Thyroid gland (tissue), 4 donors: Measurements from ENCODE around the gene DNAH14. TPM values are rescaled to one million over a fixed set of nuclear protein-coding genes. Genes with fewer than 3 reads are reported as not detected.
A peak's percentile ranks its signal among the peaks of the same experiment; 100 is the strongest.

Experiments used
- DNase-seq, 2 donors: peaks; one replicate each; pipeline ENCODE4 v3.0.0-alpha.2; 2019
- H3K27ac ChIP-seq, 3 donors: fragments of 200-600 bp; sonication (generic); 1 replicate in 2 of 3; 2 replicates in 1 of 3; pipeline ENCODE4 v1.5.1; 2016 to 2019; ENCODE audit warnings: mild to moderate bottlenecking in 1 of 3, moderate library complexity in 1 of 3
- H3K27me3 ChIP-seq: fragments of 200-600 bp; sonication (generic); one replicate; pipeline ENCODE4 v1.5.1; 2019
- H3K36me3 ChIP-seq, 2 donors: fragments of 200-600 bp; sonication (generic); one replicate each; pipeline ENCODE4 v1.5.1; 2016 to 2019
- H3K4me1 ChIP-seq, 2 donors: fragments of 200-600 bp; sonication (generic); one replicate each; pipeline ENCODE4 v1.5.1; 2017 to 2019
- H3K4me3 ChIP-seq, 3 donors: fragments of 200-600 bp; sonication (generic); replicated peaks in 1 of 3; 1 replicate in 2 of 3; 2 replicates in 1 of 3; pipeline ENCODE4 v1.5.1; 2016; ENCODE audit warnings: mild to moderate bottlenecking in 1 of 3
- H3K9me3 ChIP-seq: fragments of 200-600 bp; sonication (generic); one replicate; pipeline ENCODE4 v1.5.1; 2017
- CTCF ChIP-seq, 6 experiments: fragments of 200-600 bp in 3 of 6; fragments of 450-650 bp in 3 of 6; sonication (generic) in 3 of 6; IDR thresholded peaks; one replicate each; pipeline ENCODE4 v1.5.1; 2016 to 2019; ENCODE audit warnings: antibody characterized with exemption in 6 of 6, mild to moderate bottlenecking in 2 of 6, inconsistent platforms in 1 of 6, moderate library complexity in 1 of 6
- POLR2A ChIP-seq, 2 donors: fragments of 450-650 bp; IDR thresholded peaks; one replicate each; pipeline ENCODE4 v1.6.1; 2017; ENCODE audit warnings: antibody characterized with exemption in 2 of 2, mild to moderate bottlenecking in 2 of 2, moderate library complexity in 1 of 2
- WGBS, 2 donors: methylation state at CpG; one replicate each; pipeline ENCODE4 v1.1.5; 2017; 5-methylcytosine and 5-hydroxymethylcytosine counted together
- intact Hi-C: fragments of 100-400 bp; cut with DNase I; formaldehyde crosslinking; loops from one replicate; pipeline ENCODE4 v1.15.1; 2023
- total RNA-seq, 4 donors: library from RNA; depleted of rRNA; stranded (reverse); fragments of >200 nt; gene quantifications; one replicate each; pipeline ENCODE4 v1.2.3, GENCODE V29; 2016

DNAH14 gene
- total RNA-seq, 4 donors from 2014 or later: 60.5 to 75.9 (median 69.2) TPM

GRCh38 chr1:225435487-225435886, 506.0 kb downstream of the DNAH14 start:
- TF ChIP-seq POLR2A (IDR thresholded peaks at IDR 0.05) (no peak), CTCF (IDR thresholded peaks at IDR 0.05) (no peak)

GRCh38 chr1:225435957-225436392, 506.5 kb downstream of the DNAH14 start:
- no peak for TF ChIP-seq CTCF (IDR thresholded peaks at IDR 0.05)
- TF ChIP-seq POLR2A (IDR thresholded peaks at IDR 0.05): no peak
- H3K36me3 ChIP-seq: no peaks in the 10 kb centered on the region
- no peaks in the 10 kb centered on the region for H3K4me1 ChIP-seq
- H3K4me3 ChIP-seq: no peak overlapping the region
- no peak overlapping the region for H3K27ac ChIP-seq
- 76 to 83% methylated on average over 6 of the region's 6 CpGs for WGBS, 2 donors
- no peak for DNase-seq
- H3K27me3 ChIP-seq: no peaks in the 10 kb centered on the region
- intact Hi-C loops: no loop called here
- no peaks in the 10 kb centered on the region for H3K9me3 ChIP-seq

More at GRCh38 chr1:225435487-225435886, 506.0 kb downstream of the DNAH14 start:
- 95 to 98% methylated on average over 1 of the region's 1 CpG for WGBS, 2 donors
- Histone ChIP-seq H3K4me3 (no peak overlapping the region), H3K9me3 (no peaks in the 10 kb centered on the region), H3K36me3 (no peaks in the 10 kb centered on the region), H3K27ac (no peak overlapping the region), H3K27me3 (no peaks in the 10 kb centered on the region), H3K4me1 (no peaks in the 10 kb centered on the region)
- intact Hi-C loops: no loop called here
- no peak for DNase-seq

- no peaks in the 10 kb centered on the region for H3K27me3 ChIP-seq
- H3K4me3 ChIP-seq: no peak overlapping the region
- WGBS, 2 donors: 94 to 95% methylated on average over 5 of the region's 5 CpGs
- H3K9me3 ChIP-seq: no peaks in the 10 kb centered on the region
- H3K4me1 ChIP-seq: peaks cover under 1 to 8% of the 10 kb centered on the region in 2 donors
- no peak for DNase-seq
- H3K36me3 ChIP-seq: no peaks in the 10 kb centered on the region
- intact Hi-C loops: no loop called here
- TF ChIP-seq POLR2A (IDR thresholded peaks at IDR 0.05): no peak
- no peak overlapping the region for H3K27ac ChIP-seq
Observed at GRCh38 chr1:225437710-225438437, 508.4 kb downstream of the DNAH14 start.

- no peak overlapping the region for H3K4me3 ChIP-seq
- no peaks in the 10 kb centered on the region for H3K27me3 ChIP-seq
- WGBS, 2 donors: 81 to 88% methylated on average over 4 of the region's 4 CpGs
- no peaks in the 10 kb centered on the region for H3K36me3 ChIP-seq
- H3K4me1 ChIP-seq: peaks cover 6 to 26% of the 10 kb centered on the region in 2 donors
- no peak overlapping the region for H3K27ac ChIP-seq
- TF ChIP-seq POLR2A (IDR thresholded peaks at IDR 0.05): no peak
- no peak for TF ChIP-seq CTCF (IDR thresholded peaks at IDR 0.05)
- intact Hi-C loops: no loop called here
- DNase-seq: no peak
- no peaks in the 10 kb centered on the region for H3K9me3 ChIP-seq
Observed at GRCh38 chr1:225440380-225441221, 511.1 kb downstream of the DNAH14 start.

- intact Hi-C loops: no loop called here
- no peaks in the 10 kb centered on the region for H3K27me3 ChIP-seq
- H3K4me3 ChIP-seq: no peak overlapping the region
- H3K9me3 ChIP-seq: no peaks in the 10 kb centered on the region
- no peaks in the 10 kb centered on the region for H3K36me3 ChIP-seq
- H3K27ac ChIP-seq: peak overlapping the region in 1 of 3 donors; percentile 29
- DNase-seq: no peak
- TF ChIP-seq CTCF (IDR thresholded peaks at IDR 0.05): no peak
- TF ChIP-seq POLR2A (IDR thresholded peaks at IDR 0.05): no peak
- H3K4me1 ChIP-seq: peaks cover 15 to 36% of the 10 kb centered on the region in 2 donors
- WGBS, 2 donors: 73 to 83% methylated on average over 9 of the region's 9 CpGs
Observed at GRCh38 chr1:225441314-225442122, 512.0 kb downstream of the DNAH14 start.
